ENCODE results near the gene BBS9.
A peak's percentile ranks its signal among the peaks of the same experiment; 100 is the strongest.
"Not testable (repeated sequence)": the region's sequence is repeated elsewhere in the genome, so short reads cannot be mapped to it uniquely, and the experiment has no call there.

BBS9 gene

DNA sequence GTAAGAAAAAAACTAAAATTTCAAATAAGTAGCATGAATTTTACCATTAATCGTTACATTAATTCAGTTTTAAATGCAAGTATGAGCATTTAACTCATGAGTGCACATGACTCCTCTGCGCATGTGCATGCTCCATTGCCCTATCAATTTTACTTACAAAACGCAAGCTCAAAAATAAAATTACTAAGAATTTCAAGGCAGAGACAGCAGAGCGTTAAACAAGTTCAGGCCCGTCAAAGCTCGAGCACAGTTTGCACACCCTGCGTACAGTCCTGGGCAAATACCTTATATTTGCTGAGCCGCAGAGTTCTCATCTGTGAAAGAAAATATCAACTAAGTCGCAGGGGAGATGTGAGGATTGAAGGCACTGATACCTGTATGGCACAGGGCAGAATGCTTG is 373.6 kb downstream of the BBS9 start:
- DNase-seq (ENCODE audit: insufficient read length, low spot score) = no peak
- FAIRE-seq = no peak
- TF ChIP-seq POLR2AphosphoS5 (IDR thresholded peaks at IDR 0.05; ENCODE audit: low read depth, low read length) (no peak), TAF1 (IDR thresholded peaks at IDR 0.05; ENCODE audit: low read depth, low read length) (no peak), SPI1 (IDR thresholded peaks at IDR 0.05; ENCODE audit: low read depth, low read length) (no peak), POU2F2 (IDR thresholded peaks at IDR 0.05; ENCODE audit: low read depth, low read length) (no peak), PAX5 (IDR thresholded peaks at IDR 0.05; ENCODE audit: insufficient read depth, low read length, severe bottlenecking) (no peak), POLR2A (IDR thresholded peaks at IDR 0.05; ENCODE audit: low read depth, low read length) (no peak)

GRCh38 chr7:33503736-33504135 is 374.4 kb downstream of the BBS9 start:
- DNase-seq (ENCODE audit: insufficient read length, low spot score) (no peak), FAIRE-seq (no peak)
- TF ChIP-seq POLR2A (IDR thresholded peaks at IDR 0.05; ENCODE audit: low read depth, low read length) = no peak

DNA sequence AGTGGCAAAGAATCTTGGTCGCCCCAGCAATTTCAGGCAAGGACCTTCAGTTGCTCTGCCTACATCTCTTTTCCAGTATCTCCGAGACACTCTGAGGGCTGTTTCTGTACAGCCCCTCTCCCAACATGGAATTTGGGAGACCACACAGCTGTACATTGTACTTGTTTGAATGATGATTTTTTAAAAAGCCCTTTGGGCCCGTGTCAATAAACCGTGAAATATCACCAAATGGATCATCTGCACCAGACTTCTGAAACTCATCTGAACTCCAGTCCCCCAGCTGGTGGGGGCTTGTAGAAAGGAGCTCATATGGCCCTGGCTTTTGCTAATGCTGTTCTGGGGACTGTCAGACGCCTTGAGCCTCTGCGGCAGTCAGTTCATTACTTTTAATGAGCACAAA is 374.9 kb downstream of the BBS9 start:
- no peak for TF ChIP-seq SPI1 (IDR thresholded peaks at IDR 0.05; ENCODE audit: low read depth, low read length)
- TF ChIP-seq POU2F2 (IDR thresholded peaks at IDR 0.05; ENCODE audit: low read depth, low read length) = no peak
- no peak for TF ChIP-seq POLR2A (IDR thresholded peaks at IDR 0.05; ENCODE audit: low read depth, low read length)
- TF ChIP-seq TAF1 (IDR thresholded peaks at IDR 0.05; ENCODE audit: low read depth, low read length) = no peak
- TF ChIP-seq PAX5 (IDR thresholded peaks at IDR 0.05; ENCODE audit: insufficient read depth, low read length, severe bottlenecking) = no peak
- no peak for TF ChIP-seq POLR2AphosphoS5 (IDR thresholded peaks at IDR 0.05; ENCODE audit: low read depth, low read length)
- FAIRE-seq (no peak), DNase-seq (ENCODE audit: insufficient read length, low spot score) (no peak)

DNA sequence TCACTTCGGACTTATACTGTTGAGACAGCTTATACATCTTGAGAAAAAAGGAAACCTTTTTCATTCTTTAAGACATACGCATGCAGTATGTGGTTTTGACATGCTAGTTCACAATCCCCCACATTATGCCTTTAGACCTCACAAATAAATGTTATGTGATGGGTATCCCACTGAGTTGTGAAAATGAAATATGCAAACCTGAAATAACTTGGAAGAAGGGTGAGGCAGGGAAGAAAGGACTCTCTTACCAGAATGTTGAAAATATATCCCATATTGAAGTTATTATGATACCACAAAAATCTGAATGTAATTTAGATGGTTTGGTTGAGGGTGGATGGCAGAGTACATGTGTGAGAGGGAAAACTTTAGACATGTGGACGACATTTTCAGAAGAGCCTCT is 379.8 kb downstream of the BBS9 start:
- no peak for FAIRE-seq
- TF ChIP-seq TAF1 (IDR thresholded peaks at IDR 0.05; ENCODE audit: low read depth, low read length) = no peak
- no peak for TF ChIP-seq POU2F2 (IDR thresholded peaks at IDR 0.05; ENCODE audit: low read depth, low read length)
- TF ChIP-seq POLR2AphosphoS5 (IDR thresholded peaks at IDR 0.05; ENCODE audit: low read depth, low read length) = no peak
- no peak for TF ChIP-seq SPI1 (IDR thresholded peaks at IDR 0.05; ENCODE audit: low read depth, low read length)
- TF ChIP-seq PAX5 (IDR thresholded peaks at IDR 0.05; ENCODE audit: insufficient read depth, low read length, severe bottlenecking) = no peak
- TF ChIP-seq POLR2A (IDR thresholded peaks at IDR 0.05; ENCODE audit: low read depth, low read length) = no peak
- no peak for DNase-seq (ENCODE audit: insufficient read length, low spot score)

DNA sequence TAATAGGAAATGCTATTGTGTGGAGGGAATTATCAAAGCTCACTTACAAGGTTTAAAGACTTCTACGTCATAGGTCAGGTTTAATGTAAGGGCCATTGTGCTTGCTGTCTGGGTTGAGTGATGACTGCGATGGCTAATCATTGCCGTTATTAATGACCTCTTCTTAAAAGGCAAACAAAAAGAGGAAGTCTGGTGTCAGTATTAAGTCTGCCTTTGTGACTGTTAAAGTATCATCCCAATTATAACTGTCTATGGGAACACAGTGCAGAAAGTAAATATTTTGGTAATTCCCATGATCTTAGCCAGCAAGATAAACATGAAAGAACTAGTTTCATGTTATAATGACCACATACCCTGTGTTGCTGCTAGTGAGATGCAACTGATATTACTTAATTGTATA is 382.4 kb downstream of the BBS9 start:
- no peak for FAIRE-seq
- no peak for TF ChIP-seq POU2F2 (IDR thresholded peaks at IDR 0.05; ENCODE audit: low read depth, low read length)
- peak; percentile 91 for TF ChIP-seq SPI1 (IDR thresholded peaks at IDR 0.05; ENCODE audit: low read depth, low read length)
- DNase-seq (ENCODE audit: insufficient read length, low spot score) = no peak

- FAIRE-seq = no peak
- no peak for TF ChIP-seq POLR2AphosphoS5 (IDR thresholded peaks at IDR 0.05; ENCODE audit: low read depth, low read length)
These were observed 387.2 kb downstream of the BBS9 start for GRCh38 chr7:33516568-33516967.

GRCh38 chr7:33517191-33517590 is 387.8 kb downstream of the BBS9 start:
- FAIRE-seq (no peak), DNase-seq (ENCODE audit: insufficient read length, low spot score) (no peak)
- no peak for TF ChIP-seq POLR2A (IDR thresholded peaks at IDR 0.05; ENCODE audit: low read depth, low read length)
- TF ChIP-seq PAX5 (IDR thresholded peaks at IDR 0.05; ENCODE audit: insufficient read depth, low read length, severe bottlenecking) = no peak
- no peak for TF ChIP-seq POLR2AphosphoS5 (IDR thresholded peaks at IDR 0.05; ENCODE audit: low read depth, low read length)
- no peak for TF ChIP-seq POU2F2 (IDR thresholded peaks at IDR 0.05; ENCODE audit: low read depth, low read length)
- no peak for TF ChIP-seq TAF1 (IDR thresholded peaks at IDR 0.05; ENCODE audit: low read depth, low read length)
- no peak for TF ChIP-seq SPI1 (IDR thresholded peaks at IDR 0.05; ENCODE audit: low read depth, low read length)

More at GRCh38 chr7:33516568-33516967, 387.2 kb downstream of the BBS9 start:
- DNase-seq (ENCODE audit: insufficient read length, low spot score) = no peak

DNA sequence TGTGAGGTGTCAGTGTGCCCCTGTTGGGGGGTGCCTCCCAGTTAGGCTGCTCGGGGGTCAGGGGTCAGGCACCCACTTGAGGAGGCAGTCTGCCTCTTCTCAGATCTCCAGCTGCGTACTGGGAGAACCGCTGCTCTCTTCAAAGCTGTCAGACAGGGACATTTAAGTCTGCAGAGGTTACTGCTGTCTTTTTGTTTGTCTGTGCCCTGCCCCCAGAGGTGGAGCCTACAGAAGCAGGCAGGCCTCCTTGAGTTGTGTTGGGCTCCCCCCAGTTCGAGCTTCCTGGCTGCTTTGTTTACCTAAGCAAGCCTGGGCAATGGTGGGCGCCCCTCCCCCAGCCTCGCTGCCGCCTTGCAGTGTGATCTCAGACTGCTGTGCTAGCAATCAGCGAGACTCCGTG is 397.6 kb downstream of the BBS9 start:
- not testable (repeated sequence) for DNase-seq (ENCODE audit: insufficient read length, low spot score); FAIRE-seq

DNA sequence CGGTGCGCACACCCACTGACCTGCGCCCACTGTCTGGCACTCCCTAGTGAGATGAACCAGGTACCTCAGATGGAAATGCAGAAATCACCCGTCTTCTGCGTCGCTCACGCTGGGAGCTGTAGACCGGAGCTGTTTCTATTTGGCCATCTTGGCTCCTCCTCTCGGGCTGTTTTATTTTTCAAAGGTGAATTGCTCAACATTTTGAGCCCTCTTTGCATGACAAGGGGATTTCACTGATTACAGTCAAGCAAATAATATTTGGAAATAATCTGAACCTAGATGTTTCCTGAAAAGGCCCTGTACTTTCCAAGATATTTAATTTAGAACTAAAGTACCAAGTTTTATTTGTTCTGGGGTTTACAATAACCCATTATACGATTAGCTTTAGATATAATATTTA is 398.2 kb downstream of the BBS9 start:
- not testable (repeated sequence) for FAIRE-seq

DNA sequence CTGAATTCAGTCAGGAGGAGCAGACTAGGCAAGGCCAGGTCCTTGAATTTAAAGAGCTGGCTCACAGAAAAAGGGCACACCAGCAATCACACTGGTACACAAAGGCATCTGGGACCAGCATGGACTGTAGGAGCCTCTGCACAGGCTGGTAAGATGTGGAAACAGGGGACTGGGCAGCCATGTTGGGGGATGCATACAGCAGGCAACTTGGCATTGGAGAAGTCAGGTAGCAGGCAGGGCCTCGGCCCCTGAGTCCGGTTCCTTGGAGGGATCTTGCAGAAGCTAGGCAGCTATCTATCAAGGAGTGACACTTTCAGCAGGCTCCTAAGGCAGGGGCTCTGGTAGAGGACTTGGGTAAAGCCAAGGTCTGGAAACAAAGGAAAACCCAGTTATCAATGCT is 399.7 kb downstream of the BBS9 start:
- TF ChIP-seq SPI1 (IDR thresholded peaks at IDR 0.05; ENCODE audit: low read depth, low read length) (no peak), POLR2AphosphoS5 (IDR thresholded peaks at IDR 0.05; ENCODE audit: low read depth, low read length) (no peak), TAF1 (IDR thresholded peaks at IDR 0.05; ENCODE audit: low read depth, low read length) (no peak), POLR2A (IDR thresholded peaks at IDR 0.05; ENCODE audit: low read depth, low read length) (no peak), POU2F2 (IDR thresholded peaks at IDR 0.05; ENCODE audit: low read depth, low read length) (no peak)
- FAIRE-seq (no peak), DNase-seq (ENCODE audit: insufficient read length, low spot score) (no peak)

More for the DNA sequence above, 398.2 kb downstream of the BBS9 start:
- DNase-seq (ENCODE audit: insufficient read length, low spot score) = not testable (repeated sequence)

- FAIRE-seq (no peak), DNase-seq (ENCODE audit: insufficient read length, low spot score) (no peak)
- TF ChIP-seq PAX5 (IDR thresholded peaks at IDR 0.05; ENCODE audit: insufficient read depth, low read length, severe bottlenecking) (no peak), TAF1 (IDR thresholded peaks at IDR 0.05; ENCODE audit: low read depth, low read length) (no peak), POU2F2 (IDR thresholded peaks at IDR 0.05; ENCODE audit: low read depth, low read length) (no peak), POLR2A (IDR thresholded peaks at IDR 0.05; ENCODE audit: low read depth, low read length) (no peak), POLR2AphosphoS5 (IDR thresholded peaks at IDR 0.05; ENCODE audit: low read depth, low read length) (no peak), SPI1 (IDR thresholded peaks at IDR 0.05; ENCODE audit: low read depth, low read length) (no peak)
These were observed 401.3 kb downstream of the BBS9 start for GRCh38 chr7:33530664-33531063.

DNA sequence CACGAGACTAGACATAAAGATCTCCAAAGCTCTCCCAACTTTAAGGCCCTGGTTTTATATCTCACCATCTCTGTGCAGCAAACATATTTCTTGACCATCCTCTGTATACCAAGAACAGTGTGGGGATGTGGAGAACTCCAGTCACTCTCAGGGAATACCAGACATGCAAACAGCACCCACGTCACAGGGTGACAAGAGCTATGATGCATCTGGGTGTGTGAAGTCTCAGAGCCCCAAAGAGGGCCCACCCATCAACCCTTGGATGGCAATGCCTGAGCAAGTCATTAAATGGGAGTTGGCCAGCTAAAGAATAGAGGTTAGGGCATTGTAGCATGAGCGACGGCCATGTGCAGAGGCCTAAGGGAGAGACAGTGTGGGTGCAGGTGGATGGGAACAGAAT is 402.5 kb downstream of the BBS9 start:
- TF ChIP-seq POU2F2 (IDR thresholded peaks at IDR 0.05; ENCODE audit: low read depth, low read length) = no peak
- no peak for TF ChIP-seq POLR2AphosphoS5 (IDR thresholded peaks at IDR 0.05; ENCODE audit: low read depth, low read length)
- no peak for TF ChIP-seq PAX5 (IDR thresholded peaks at IDR 0.05; ENCODE audit: insufficient read depth, low read length, severe bottlenecking)
- no peak for TF ChIP-seq SPI1 (IDR thresholded peaks at IDR 0.05; ENCODE audit: low read depth, low read length)
- no peak for TF ChIP-seq POLR2A (IDR thresholded peaks at IDR 0.05; ENCODE audit: low read depth, low read length)
- TF ChIP-seq TAF1 (IDR thresholded peaks at IDR 0.05; ENCODE audit: low read depth, low read length) = no peak
- FAIRE-seq (no peak), DNase-seq (ENCODE audit: insufficient read length, low spot score) (no peak)

Measured in GM12891 (cell line).